NCI-H128 (cell line): ENCODE results near the gene FNDC8.
A peak's percentile ranks its signal among the peaks of the same experiment; 100 is the strongest.
"Not testable (repeated sequence)": the region's sequence is repeated elsewhere in the genome, so short reads cannot be mapped to it uniquely, and the experiment has no call there.

ENCODE experiments used
- DNase-seq: peaks from one replicate; lab custom pipeline; 2025; ENCODE audit not compliant: unreplicated experiment; lab: John Stamatoyannopoulos, UW

Gene FNDC8

GRCh38 chr17:35121315-35121714, at the start of gene FNDC8:
Gene FNDC8 (plus strand): TSS chr17:35121615. CDS start chr17:35121694, 79 bp downstream.
- no peak for DNase-seq

GRCh38 chr17:35073183-35073790, 48.1 kb upstream of the FNDC8 start:
- DNase-seq = no peak

- no peak for DNase-seq
Observed at GRCh38 chr17:35073991-35074627, 47.3 kb upstream of the FNDC8 start.

GRCh38 chr17:35074711-35075707, 46.4 kb upstream of the FNDC8 start:
- no peak for DNase-seq

GRCh38 chr17:35076874-35077273, 44.5 kb upstream of the FNDC8 start:
- DNase-seq = no peak

- DNase-seq = no peak
Observed at GRCh38 chr17:35079547-35080423, 41.6 kb upstream of the FNDC8 start.

GRCh38 chr17:35080536-35080935, 40.9 kb upstream of the FNDC8 start:
- DNase-seq = no peak

- no peak for DNase-seq
Observed at GRCh38 chr17:35081638-35082037, 39.8 kb upstream of the FNDC8 start.

- DNase-seq = no peak
Observed at GRCh38 chr17:35082073-35082657, 39.2 kb upstream of the FNDC8 start.

GRCh38 chr17:35083071-35083470, 38.3 kb upstream of the FNDC8 start:
- no peak for DNase-seq

- DNase-seq = no peak
Observed at GRCh38 chr17:35084987-35085386, 36.4 kb upstream of the FNDC8 start.

GRCh38 chr17:35086164-35086563, 35.3 kb upstream of the FNDC8 start:
- no peak for DNase-seq

GRCh38 chr17:35086931-35087573, 34.4 kb upstream of the FNDC8 start:
- no peak for DNase-seq

- no peak for DNase-seq
Observed at GRCh38 chr17:35087731-35088355, 33.6 kb upstream of the FNDC8 start.

GRCh38 chr17:35088356-35088880, 33.0 kb upstream of the FNDC8 start:
- DNase-seq = no peak

GRCh38 chr17:35088881-35089585, 32.4 kb upstream of the FNDC8 start:
- peak; percentile 17 for DNase-seq

GRCh38 chr17:35089586-35090296, 31.7 kb upstream of the FNDC8 start:
- DNase-seq = no peak

GRCh38 chr17:35090707-35091106, 30.7 kb upstream of the FNDC8 start:
- DNase-seq = not testable (repeated sequence)
